H9 (cell line): ENCODE results near the gene PGBD5. TPM values are rescaled to one million over a fixed set of nuclear protein-coding genes. Genes with fewer than 3 reads are reported as not detected.

Experiments
- DNase-seq: peaks from one replicate; pipeline ENCODE4 v3.0.0-alpha.2; 2017
- H2AFZ ChIP-seq: one replicate; pipeline ENCODE4 v1.6.1; 2013; ENCODE audit warnings: mild to moderate bottlenecking, low read length, control low read depth, moderate library complexity
- H2AK5ac ChIP-seq: 2 replicates; pipeline ENCODE4 v1.6.1; 2013; ENCODE audit warnings: low read length, control low read depth, mixed read lengths; ENCODE audit not compliant: insufficient read length
- H2BK120ac ChIP-seq: one replicate; pipeline ENCODE4 v1.6.1; 2013; ENCODE audit warnings: low read depth, mild to moderate bottlenecking, low read length, control low read depth, inconsistent platforms; ENCODE audit not compliant: poor library complexity, severe bottlenecking
- H2BK12ac ChIP-seq: 2 replicates; pipeline ENCODE4 v1.6.1; 2013; ENCODE audit warnings: low read length, control low read depth, mixed read lengths, low read depth; ENCODE audit not compliant: insufficient read length
- H2BK15ac ChIP-seq: 2 replicates; pipeline ENCODE4 v1.6.1; 2013; ENCODE audit warnings: low read depth, low read length, control low read depth
- H2BK20ac ChIP-seq: one replicate; pipeline ENCODE4 v1.6.1; 2013; ENCODE audit warnings: low read depth, mild to moderate bottlenecking, low read length, control low read depth, inconsistent platforms; ENCODE audit not compliant: poor library complexity, severe bottlenecking
- H2BK5ac ChIP-seq: 2 replicates; pipeline ENCODE4 v1.6.1; 2013; ENCODE audit warnings: low read length, control low read depth, mixed read lengths; ENCODE audit not compliant: insufficient read length
- H3K14ac ChIP-seq: 2 replicates; pipeline ENCODE4 v1.6.1; 2013; ENCODE audit warnings: low read length, control low read depth; ENCODE audit not compliant: insufficient read depth
- H3K18ac ChIP-seq: 2 replicates; pipeline ENCODE4 v1.6.1; 2013; ENCODE audit warnings: low read depth, mild to moderate bottlenecking, mixed read lengths, low read length, control low read depth; ENCODE audit not compliant: insufficient read length
- H3K23ac ChIP-seq: 2 replicates; pipeline ENCODE4 v1.6.1; 2013; ENCODE audit warnings: low read length, control low read depth, mixed read lengths, low read depth; ENCODE audit not compliant: insufficient read length
- H3K23me2 ChIP-seq: 2 replicates; pipeline ENCODE4 v1.6.1; 2013; ENCODE audit warnings: low read depth, mild to moderate bottlenecking, mixed read lengths, low read length, control low read depth; ENCODE audit not compliant: insufficient read length, poor library complexity, severe bottlenecking
- H3K27ac ChIP-seq: 2 replicates; pipeline ENCODE4 v1.5.1; 2013; ENCODE audit warnings: low read length, control low read depth, mixed read lengths, low read depth; ENCODE audit not compliant: insufficient read length
- H3K27me3 ChIP-seq: 2 replicates; pipeline ENCODE4 v1.6.1; 2013; ENCODE audit warnings: low read length, control low read depth, inconsistent platforms; ENCODE audit not compliant: insufficient read depth
- H3K4ac ChIP-seq: 2 replicates; pipeline ENCODE4 v1.6.1; 2013; ENCODE audit warnings: low read depth, mild to moderate bottlenecking, control low read depth, inconsistent platforms, low read length, moderate library complexity
- H3K4me1 ChIP-seq: 2 replicates; pipeline ENCODE4 v1.6.1; 2013; ENCODE audit warnings: low read length, control low read depth, inconsistent platforms; ENCODE audit not compliant: insufficient read depth
- H3K4me2 ChIP-seq: 2 replicates; pipeline ENCODE4 v1.6.1; 2013; ENCODE audit warnings: low read length, control low read depth, mixed read lengths; ENCODE audit not compliant: insufficient read length, insufficient read depth
- H3K56ac ChIP-seq: 2 replicates; pipeline ENCODE4 v1.6.1; 2013; ENCODE audit warnings: low read depth, mild to moderate bottlenecking, mixed read lengths, low read length, control low read depth; ENCODE audit not compliant: insufficient read length
- H3K79me1 ChIP-seq: 2 replicates; pipeline ENCODE4 v1.6.1; 2013; ENCODE audit warnings: low read depth, mild to moderate bottlenecking, moderate library complexity, low read length, control low read depth, inconsistent platforms; ENCODE audit not compliant: insufficient read depth, poor library complexity, severe bottlenecking
- H3K79me2 ChIP-seq: 2 replicates; pipeline ENCODE4 v1.6.1; 2013; ENCODE audit warnings: low read length, control low read depth, inconsistent platforms; ENCODE audit not compliant: insufficient read depth
- H3K9ac ChIP-seq: 2 replicates; pipeline ENCODE4 v1.6.1; 2013; ENCODE audit warnings: low read length, control low read depth, mixed read lengths; ENCODE audit not compliant: insufficient read length; ENCODE audit errors: extremely low read depth
- H3K9me3 ChIP-seq: one replicate; pipeline ENCODE4 v1.6.1; 2013; ENCODE audit warnings: low read depth, low read length, inconsistent platforms; ENCODE audit not compliant: control insufficient read depth
- H3T11ph ChIP-seq: one replicate; pipeline ENCODE4 v1.6.1; 2013; ENCODE audit warnings: mild to moderate bottlenecking, low read length, control low read depth, inconsistent platforms
- H4K20me1 ChIP-seq: one replicate; pipeline ENCODE4 v1.6.1; 2013; ENCODE audit not compliant: control insufficient read depth, insufficient read length, insufficient read depth
- H4K5ac ChIP-seq: 2 replicates; pipeline ENCODE4 v1.6.1; 2013; ENCODE audit warnings: low read depth, mild to moderate bottlenecking, mixed read lengths, low read length, control low read depth; ENCODE audit not compliant: insufficient read length
- H4K8ac ChIP-seq: replicated peaks from 2 replicates; pipeline ENCODE4 v1.6.1; 2013; ENCODE audit warnings: low read length, control low read depth, mixed read lengths, low read depth; ENCODE audit not compliant: insufficient read length
- H4K91ac ChIP-seq: 2 replicates; pipeline ENCODE4 v1.6.1; 2013; ENCODE audit warnings: low read depth, mild to moderate bottlenecking, moderate library complexity, mixed read lengths, low read length, control low read depth; ENCODE audit not compliant: insufficient read length
- H3K27ac Mint-ChIP-seq, 3 experiments: 2 replicates in 2 of 3; 3 replicates in 1 of 3; pipeline ENCODE4 v1.8.0; 2020 to 2021; ENCODE audit warnings: mixed read lengths in 3 of 3, mild to moderate bottlenecking in 1 of 3, moderate library complexity in 1 of 3
- H3K27me3 Mint-ChIP-seq: 2 replicates; pipeline ENCODE4 v1.8.0; 2021; ENCODE audit warnings: low read depth, mild to moderate bottlenecking, moderate library complexity, mixed read lengths
- H3K36me3 Mint-ChIP-seq, 3 experiments: 2 replicates in 2 of 3; 3 replicates in 1 of 3; pipeline ENCODE4 v1.8.0; 2020 to 2021; ENCODE audit warnings: low read depth in 3 of 3, mixed read lengths in 3 of 3; ENCODE audit not compliant: insufficient read depth in 1 of 3
- H3K4me1 Mint-ChIP-seq, 2 experiments: 2 replicates each; pipeline ENCODE4 v1.8.0; 2020; ENCODE audit warnings: mixed read lengths in 2 of 2
- H3K4me3 Mint-ChIP-seq, 2 experiments: 2 replicates in 1 of 2; 3 replicates in 1 of 2; pipeline ENCODE4 v1.8.0; 2020 to 2021; ENCODE audit warnings: mild to moderate bottlenecking in 2 of 2, mixed read lengths in 2 of 2, moderate library complexity in 1 of 2
- H3K9me3 Mint-ChIP-seq, 2 experiments: 2 replicates in 1 of 2; 3 replicates in 1 of 2; pipeline ENCODE4 v1.8.0; 2020; ENCODE audit warnings: mild to moderate bottlenecking in 2 of 2, mixed read lengths in 2 of 2, moderate library complexity in 1 of 2
- WGBS: extraction: QIAGEN DNeasy Blood & Tissue Kit; methylation state at CpG from one replicate; pipeline ENCODE4 v1.1.7; 2013; ENCODE audit warnings: missing lambda C conversion rate, low lambda C conversion rate, mixed read lengths; ENCODE audit not compliant: insufficient read length; ENCODE audit errors: extremely low coverage; 5-methylcytosine and 5-hydroxymethylcytosine counted together
- total RNA-seq: library from RNA; stranded (reverse); gene quantifications from 2 replicates; pipeline ENCODE4 v1.2.1, GENCODE V29; 2021
- TF ChIP-seq, protein P1 (sequence below): fragments of 200-600 bp; sonication (generic); conservative IDR thresholded peaks from 3 replicates; pipeline ENCODE4 v1.8.0; 2021; ENCODE audit warnings: antibody characterized with exemption, mild to moderate bottlenecking

PGBD5 gene
- total RNA-seq, 1 experiment from 2014 or later: 19.1 TPM

DNA sequence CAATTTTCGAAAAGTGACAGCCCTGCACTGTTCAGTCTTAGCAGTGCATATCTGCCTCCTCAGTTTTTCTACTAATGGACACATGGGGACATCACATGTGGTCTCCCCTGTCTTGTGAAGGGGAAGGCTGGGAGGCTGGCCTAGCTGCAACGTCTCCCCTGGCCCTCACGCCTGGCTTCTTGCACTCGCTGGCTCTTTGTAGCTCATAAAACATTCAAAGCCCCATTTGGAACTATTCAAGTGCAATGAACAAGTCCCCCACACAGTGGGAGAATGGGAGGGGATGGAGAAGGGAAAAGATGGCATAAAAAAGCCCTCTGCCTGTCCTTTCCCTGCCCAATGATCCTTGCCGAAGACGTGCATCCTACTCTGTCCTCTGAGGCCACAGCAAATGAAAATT is 73.6 kb downstream of the PGBD5 start:
- Histone ChIP-seq H3K4ac (no peak overlapping the region), H3K14ac (no peak overlapping the region), H3K4me1 (no peaks in the 10 kb centered on the region), H3K9me3 (no peaks in the 10 kb centered on the region), H2BK20ac (no peak overlapping the region), H2BK12ac (no peak overlapping the region), H3K9ac (no peak overlapping the region), H3K27me3 (no peaks in the 10 kb centered on the region), H3K23ac (no peak overlapping the region), H2BK15ac (no peak overlapping the region), H4K5ac (no peak overlapping the region), H3K4me2 (no peak overlapping the region), H3K18ac (no peak overlapping the region), H2AFZ (no peak overlapping the region), H2BK120ac (no peak overlapping the region), H3K27ac (no peak overlapping the region), H3K56ac (no peak overlapping the region), H2BK5ac (no peak overlapping the region), H4K8ac (no peak overlapping the region), H4K20me1 (no peaks in the 10 kb centered on the region), H2AK5ac (no peak overlapping the region), H3K79me1 (no peaks in the 10 kb centered on the region), H3T11ph (no peak overlapping the region), H3K79me2 (no peaks in the 10 kb centered on the region; the same call in 1 of the 2 replicates), H3K23me2 (no peaks in the 10 kb centered on the region), H4K91ac (no peak overlapping the region)
- WGBS: no CpG with 5 or more reads among the region's 6 CpGs
- TF ChIP-seq, protein P1, sequence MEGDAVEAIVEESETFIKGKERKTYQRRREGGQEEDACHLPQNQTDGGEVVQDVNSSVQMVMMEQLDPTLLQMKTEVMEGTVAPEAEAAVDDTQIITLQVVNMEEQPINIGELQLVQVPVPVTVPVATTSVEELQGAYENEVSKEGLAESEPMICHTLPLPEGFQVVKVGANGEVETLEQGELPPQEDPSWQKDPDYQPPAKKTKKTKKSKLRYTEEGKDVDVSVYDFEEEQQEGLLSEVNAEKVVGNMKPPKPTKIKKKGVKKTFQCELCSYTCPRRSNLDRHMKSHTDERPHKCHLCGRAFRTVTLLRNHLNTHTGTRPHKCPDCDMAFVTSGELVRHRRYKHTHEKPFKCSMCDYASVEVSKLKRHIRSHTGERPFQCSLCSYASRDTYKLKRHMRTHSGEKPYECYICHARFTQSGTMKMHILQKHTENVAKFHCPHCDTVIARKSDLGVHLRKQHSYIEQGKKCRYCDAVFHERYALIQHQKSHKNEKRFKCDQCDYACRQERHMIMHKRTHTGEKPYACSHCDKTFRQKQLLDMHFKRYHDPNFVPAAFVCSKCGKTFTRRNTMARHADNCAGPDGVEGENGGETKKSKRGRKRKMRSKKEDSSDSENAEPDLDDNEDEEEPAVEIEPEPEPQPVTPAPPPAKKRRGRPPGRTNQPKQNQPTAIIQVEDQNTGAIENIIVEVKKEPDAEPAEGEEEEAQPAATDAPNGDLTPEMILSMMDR: no peak
- no peaks in the 10 kb centered on the region for H3K27me3 Mint-ChIP-seq
- H3K27ac Mint-ChIP-seq: no peak overlapping the region
- no peak overlapping the region for H3K4me3 Mint-ChIP-seq
- no peaks in the 10 kb centered on the region for H3K9me3 Mint-ChIP-seq
- no peak for DNase-seq
- H3K4me1 Mint-ChIP-seq: peaks cover 0 to 3% of the 10 kb centered on the region in 2 experiments; a peak in 1 of 4 replicates
- H3K36me3 Mint-ChIP-seq: peaks cover 15 to 41% (median 22%) of the 10 kb centered on the region in 3 experiments; a peak in 6 of 7 replicates
